K562 (cell line): ENCODE results near the gene PBX2. TPM values are rescaled to one million over a fixed set of nuclear protein-coding genes. Genes with fewer than 3 reads are reported as not detected.

Experiments
- BDP1 ChIP-seq: IDR thresholded peaks from 3 replicates; pipeline ENCODE4 v1.6.1; 2011; ENCODE audit not compliant: insufficient read length, insufficient read depth
- BRCA1 ChIP-seq, 2 experiments: fragments of 450-650 bp in 1 of 2; sonication (generic) in 1 of 2; formaldehyde crosslinking in 1 of 2; IDR thresholded peaks; 2 replicates each; pipeline versions ENCODE4 v1.5.0 to v1.6.1; 2017 to 2020; ENCODE audit warnings: mild to moderate bottlenecking in 1 of 2, missing genetic modification reagents in 1 of 2
- DACH1 ChIP-seq: fragments of 450-650 bp; IDR thresholded peaks from 2 replicates; pipeline ENCODE4 v1.6.1; 2018; ENCODE audit not compliant: partially characterized antibody
- DIDO1 ChIP-seq: fragments of 450-650 bp; IDR thresholded peaks from 2 replicates; pipeline ENCODE4 v1.6.1; 2016; ENCODE audit warnings: low read depth, missing biosample characterization, missing genetic modification characterization
- ELF2 ChIP-seq: fragments of 250-450 bp; sonication (Bioruptor Pico); IDR thresholded peaks from 2 replicates; pipeline ENCODE4 v1.5.0; 2021; ENCODE audit warnings: mild to moderate bottlenecking
- FOXM1 ChIP-seq, 2 experiments: fragments of 450-650 bp in 1 of 2; sonication (generic) in 1 of 2; formaldehyde crosslinking in 1 of 2; IDR thresholded peaks; 2 replicates each; pipeline versions ENCODE4 v1.6.1 to v1.9.0; 2017 to 2022; ENCODE audit warnings: low read depth in 2 of 2, mild to moderate bottlenecking in 2 of 2, missing genetic modification reagents in 1 of 2, moderate library complexity in 1 of 2
- HDAC6 ChIP-seq: IDR thresholded peaks from 2 replicates; pipeline ENCODE4 v1.6.1; 2012; ENCODE audit warnings: low read depth, mild to moderate bottlenecking, control low read depth, inconsistent platforms, low read length, moderate library complexity
- KLF10 ChIP-seq: fragments of 250-450 bp; sonication (Bioruptor Pico); IDR thresholded peaks from 2 replicates; pipeline ENCODE4 v1.6.1; 2021; ENCODE audit warnings: matching md5 sums
- MXI1 ChIP-seq: IDR thresholded peaks from 2 replicates; pipeline ENCODE4 v1.6.1; 2011; ENCODE audit warnings: low read depth, mild to moderate bottlenecking, improper control_type of control experiment, low read length
- NCOA2 ChIP-seq, 2 experiments: fragments of 450-650 bp; IDR thresholded peaks; 2 replicates each; pipeline ENCODE4 v1.6.1; 2018; ENCODE audit warnings: mild to moderate bottlenecking in 2 of 2, moderate library complexity in 1 of 2; ENCODE audit not compliant: partially characterized antibody in 2 of 2
- PHF20 ChIP-seq: fragments of 450-650 bp; IDR thresholded peaks from 2 replicates; pipeline ENCODE4 v1.6.1; 2018; ENCODE audit not compliant: partially characterized antibody
- POLR2B ChIP-seq: fragments of 450-650 bp; IDR thresholded peaks from 2 replicates; pipeline ENCODE4 v1.6.1; 2018; ENCODE audit warnings: low read depth; ENCODE audit not compliant: partially characterized antibody
- RAD51 ChIP-seq: fragments of 450-650 bp; IDR thresholded peaks from 2 replicates; pipeline ENCODE4 v1.7.1; 2016; ENCODE audit warnings: low read depth, mild to moderate bottlenecking, borderline replicate concordance
- TAF9B ChIP-seq: fragments of 450-650 bp; IDR thresholded peaks from 2 replicates; pipeline ENCODE4 v1.6.1; 2018; ENCODE audit warnings: mild to moderate bottlenecking; ENCODE audit not compliant: partially characterized antibody
- TBL1XR1 ChIP-seq, 2 experiments: IDR thresholded peaks; 2 replicates each; pipeline ENCODE4 v1.6.1; 2012; ENCODE audit warnings: improper control_type of control experiment in 2 of 2, low read length in 2 of 2, mild to moderate bottlenecking in 1 of 2
- TFAM ChIP-seq: fragments of 250-450 bp; sonication (Bioruptor Pico); conservative IDR thresholded peaks from 2 replicates; pipeline ENCODE4 v1.5.0; 2021; ENCODE audit warnings: mild to moderate bottlenecking, moderate library complexity
- ZBED1 ChIP-seq: IDR thresholded peaks from 2 replicates; pipeline ENCODE4 v1.6.1; 2014
- ZKSCAN8 ChIP-seq: fragments of 200-800 bp; sonication (Bioruptor generic); IDR thresholded peaks from 2 replicates; pipeline ENCODE4 v1.6.1; 2016; ENCODE audit warnings: missing genetic modification characterization, missing compliant biosample characterization
- ZNF165 ChIP-seq: fragments of 250-450 bp; sonication (Bioruptor Pico); IDR thresholded peaks from 2 replicates; pipeline ENCODE4 v1.4.0; 2020; ENCODE audit warnings: borderline replicate concordance
- ZNF232 ChIP-seq: sonication (generic); formaldehyde crosslinking; IDR thresholded peaks from 2 replicates; pipeline ENCODE4 v1.8.0; 2022; ENCODE audit warnings: mild to moderate bottlenecking, missing genetic modification reagents
- ZNF699 ChIP-seq: fragments of 250-450 bp; sonication (Bioruptor Pico); IDR thresholded peaks from 2 replicates; pipeline ENCODE4 v1.8.0; 2021; ENCODE audit warnings: mild to moderate bottlenecking, moderate library complexity; ENCODE audit not compliant: insufficient replicate concordance
- ZNF707 ChIP-seq: fragments of 250-450 bp; sonication (Bioruptor Pico); conservative IDR thresholded peaks from 2 replicates; pipeline ENCODE4 v1.8.0; 2022; ENCODE audit warnings: inconsistent platforms, mild to moderate bottlenecking, moderate library complexity
- polyA plus RNA-seq, 8 experiments: library from polyadenylated mRNA; depleted of rRNA in 4 of 8; stranded (reverse) in 5 of 8; unstranded in 3 of 8; fragments of >200 nt; fragmentation: Nextera tagmentation in 2 of 8; fragmentation: Illumina TruSeq in 1 of 8; extraction: Ambion mirVana in 2 of 8; extraction: Trizol in 1 of 8; gene quantifications; 2 replicates each; pipeline versions ENCODE4 v1.2.1 to v1.2.3, GENCODE V29; 2011 to 2014; ENCODE audit warnings: inconsistent platforms in 1 of 8, missing spikeins in 1 of 8
- total RNA-seq, 7 experiments: library from RNA; depleted of rRNA in 6 of 7; stranded (reverse); fragments of >200 nt in 6 of 7; fragmentation: Illumina TruSeq in 2 of 7; extraction: Trizol in 2 of 7; gene quantifications; 2 replicates each; pipeline versions ENCODE4 v1.2.1 to v1.2.3, GENCODE V29; 2011 to 2021; ENCODE audit warnings: low replicate concordance in 1 of 7
- TF ChIP-seq, protein P1 (sequence below): sonication (generic); formaldehyde crosslinking; IDR thresholded peaks from 2 replicates; pipeline ENCODE4 v1.8.0; 2022; ENCODE audit warnings: missing genetic modification reagents, mild to moderate bottlenecking, moderate library complexity, borderline replicate concordance
- TF ChIP-seq, protein P2 (sequence below): fragments of 150-350 bp; IDR thresholded peaks from 2 replicates; pipeline ENCODE4 v1.6.1; 2014; ENCODE audit warnings: low read depth, mild to moderate bottlenecking, low read length, borderline replicate concordance
- TF ChIP-seq, protein P3 (sequence below): sonication (generic); formaldehyde crosslinking; IDR thresholded peaks from 2 replicates; pipeline ENCODE4 v1.9.0; 2022; ENCODE audit warnings: mild to moderate bottlenecking, missing genetic modification reagents

PBX2 gene
- total and polyA plus RNA-seq, 9 of the 15 experiments (the other 6 are each of a cell fraction or from before 2014, with no cell fraction given), result 1.9 to 134 (median 62.5) TPM

DNA sequence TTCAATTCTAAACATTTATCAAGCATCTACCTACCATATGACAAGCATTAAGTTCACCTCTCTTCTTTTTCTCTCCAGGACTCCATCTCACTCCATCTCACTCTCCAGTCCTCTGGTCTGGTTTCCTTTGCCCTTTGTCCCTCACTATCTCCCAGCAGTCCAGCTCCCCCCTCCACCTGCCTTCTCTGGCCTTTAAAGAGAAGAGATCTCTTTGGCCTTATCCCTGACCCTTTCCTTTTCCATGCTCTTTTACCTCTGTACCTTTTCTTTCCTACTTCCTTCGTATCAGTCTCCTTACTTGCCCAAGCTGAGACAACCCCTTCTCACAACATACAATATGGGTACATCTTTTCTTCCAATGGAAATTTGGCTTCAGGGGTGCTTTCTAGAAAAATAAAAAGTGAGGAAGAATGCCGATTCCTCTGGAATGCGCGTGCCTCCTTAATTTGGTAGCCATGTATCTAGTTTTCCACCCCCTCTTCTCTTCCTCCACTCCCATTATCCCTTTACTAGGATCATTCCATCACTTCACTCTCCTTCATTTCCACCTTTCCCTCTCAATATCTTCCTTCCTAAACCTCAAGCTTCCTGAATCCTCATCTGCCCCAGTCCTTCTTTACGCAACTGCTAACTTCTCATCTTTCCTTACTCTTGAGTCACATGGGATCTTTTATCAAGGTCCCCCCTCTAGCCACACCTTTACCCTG is 13.4 kb downstream of the PBX2 start (continued):
- TF ChIP-seq, protein P1, sequence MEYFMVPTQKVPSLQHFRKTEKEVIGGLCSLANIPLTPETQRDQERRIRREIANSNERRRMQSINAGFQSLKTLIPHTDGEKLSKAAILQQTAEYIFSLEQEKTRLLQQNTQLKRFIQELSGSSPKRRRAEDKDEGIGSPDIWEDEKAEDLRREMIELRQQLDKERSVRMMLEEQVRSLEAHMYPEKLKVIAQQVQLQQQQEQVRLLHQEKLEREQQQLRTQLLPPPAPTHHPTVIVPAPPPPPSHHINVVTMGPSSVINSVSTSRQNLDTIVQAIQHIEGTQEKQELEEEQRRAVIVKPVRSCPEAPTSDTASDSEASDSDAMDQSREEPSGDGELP (CRISPR knock-in tag), result no peak
- TF ChIP-seq, protein P2, sequence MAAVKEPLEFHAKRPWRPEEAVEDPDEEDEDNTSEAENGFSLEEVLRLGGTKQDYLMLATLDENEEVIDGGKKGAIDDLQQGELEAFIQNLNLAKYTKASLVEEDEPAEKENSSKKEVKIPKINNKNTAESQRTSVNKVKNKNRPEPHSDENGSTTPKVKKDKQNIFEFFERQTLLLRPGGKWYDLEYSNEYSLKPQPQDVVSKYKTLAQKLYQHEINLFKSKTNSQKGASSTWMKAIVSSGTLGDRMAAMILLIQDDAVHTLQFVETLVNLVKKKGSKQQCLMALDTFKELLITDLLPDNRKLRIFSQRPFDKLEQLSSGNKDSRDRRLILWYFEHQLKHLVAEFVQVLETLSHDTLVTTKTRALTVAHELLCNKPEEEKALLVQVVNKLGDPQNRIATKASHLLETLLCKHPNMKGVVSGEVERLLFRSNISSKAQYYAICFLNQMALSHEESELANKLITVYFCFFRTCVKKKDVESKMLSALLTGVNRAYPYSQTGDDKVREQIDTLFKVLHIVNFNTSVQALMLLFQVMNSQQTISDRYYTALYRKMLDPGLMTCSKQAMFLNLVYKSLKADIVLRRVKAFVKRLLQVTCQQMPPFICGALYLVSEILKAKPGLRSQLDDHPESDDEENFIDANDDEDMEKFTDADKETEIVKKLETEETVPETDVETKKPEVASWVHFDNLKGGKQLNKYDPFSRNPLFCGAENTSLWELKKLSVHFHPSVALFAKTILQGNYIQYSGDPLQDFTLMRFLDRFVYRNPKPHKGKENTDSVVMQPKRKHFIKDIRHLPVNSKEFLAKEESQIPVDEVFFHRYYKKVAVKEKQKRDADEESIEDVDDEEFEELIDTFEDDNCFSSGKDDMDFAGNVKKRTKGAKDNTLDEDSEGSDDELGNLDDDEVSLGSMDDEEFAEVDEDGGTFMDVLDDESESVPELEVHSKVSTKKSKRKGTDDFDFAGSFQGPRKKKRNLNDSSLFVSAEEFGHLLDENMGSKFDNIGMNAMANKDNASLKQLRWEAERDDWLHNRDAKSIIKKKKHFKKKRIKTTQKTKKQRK, result no peak
- TF ChIP-seq, protein P3, sequence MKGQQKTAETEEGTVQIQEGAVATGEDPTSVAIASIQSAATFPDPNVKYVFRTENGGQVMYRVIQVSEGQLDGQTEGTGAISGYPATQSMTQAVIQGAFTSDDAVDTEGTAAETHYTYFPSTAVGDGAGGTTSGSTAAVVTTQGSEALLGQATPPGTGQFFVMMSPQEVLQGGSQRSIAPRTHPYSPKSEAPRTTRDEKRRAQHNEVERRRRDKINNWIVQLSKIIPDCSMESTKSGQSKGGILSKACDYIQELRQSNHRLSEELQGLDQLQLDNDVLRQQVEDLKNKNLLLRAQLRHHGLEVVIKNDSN (CRISPR knock-in tag), result 0 out of 2 replicates have a peak, but pooled peaks have one; percentile 52
- TF ChIP-seq ZKSCAN8 (CRISPR knock-in tag) (no peak), BRCA1 (IDR thresholded peaks at IDR 0.05) (no peak), BRCA1 (CRISPR knock-in tag; IDR thresholded peaks at IDR 0.05) (no peak), DACH1 (no peak), ZBED1 (no peak), MXI1 (no peak), ZNF699 (CRISPR knock-in tag) (no peak), DIDO1 (tag) (no peak), PHF20 (no peak), ZNF165 (CRISPR knock-in tag) (no peak), ELF2 (no peak; the same call in 1 of the 2 replicates), TFAM (CRISPR knock-in tag) (no peak), TBL1XR1 (IDR thresholded peaks at IDR 0.05; ENCODE audit: low read length in 2 of 2) (0 out of 4 replicates have a peak, but pooled peaks of 1 of the 2 experiments have one; percentile 41), POLR2B (peak; percentile 32), TAF9B (peak; percentile 42), ZNF232 (no peak), FOXM1 (IDR thresholded peaks at IDR 0.05; ENCODE audit: low read depth) (no peak), FOXM1 (CRISPR knock-in tag; IDR thresholded peaks at IDR 0.05; ENCODE audit: low read depth) (no peak), HDAC6 (no peak), BDP1 (no peak), KLF10 (CRISPR knock-in tag) (no peak), NCOA2 (IDR thresholded peaks at IDR 0.05; ENCODE audit: partially characterized antibody in 2 of 2) (no peak), ZNF707 (CRISPR knock-in tag) (no peak), RAD51 (peak; percentile 45)
